GM19193 (cell line): Measurements from ENCODE around the gene DNAAF1.
A peak's percentile ranks its signal among the peaks of the same experiment; 100 is the strongest.

Experiments
- POLR2A ChIP-seq: IDR thresholded peaks from 4 replicates; pipeline ENCODE4 v1.6.1; 2011; ENCODE audit not compliant: insufficient read depth, insufficient read length; ENCODE audit errors: extremely low read depth

The DNAAF1 gene

DNA sequence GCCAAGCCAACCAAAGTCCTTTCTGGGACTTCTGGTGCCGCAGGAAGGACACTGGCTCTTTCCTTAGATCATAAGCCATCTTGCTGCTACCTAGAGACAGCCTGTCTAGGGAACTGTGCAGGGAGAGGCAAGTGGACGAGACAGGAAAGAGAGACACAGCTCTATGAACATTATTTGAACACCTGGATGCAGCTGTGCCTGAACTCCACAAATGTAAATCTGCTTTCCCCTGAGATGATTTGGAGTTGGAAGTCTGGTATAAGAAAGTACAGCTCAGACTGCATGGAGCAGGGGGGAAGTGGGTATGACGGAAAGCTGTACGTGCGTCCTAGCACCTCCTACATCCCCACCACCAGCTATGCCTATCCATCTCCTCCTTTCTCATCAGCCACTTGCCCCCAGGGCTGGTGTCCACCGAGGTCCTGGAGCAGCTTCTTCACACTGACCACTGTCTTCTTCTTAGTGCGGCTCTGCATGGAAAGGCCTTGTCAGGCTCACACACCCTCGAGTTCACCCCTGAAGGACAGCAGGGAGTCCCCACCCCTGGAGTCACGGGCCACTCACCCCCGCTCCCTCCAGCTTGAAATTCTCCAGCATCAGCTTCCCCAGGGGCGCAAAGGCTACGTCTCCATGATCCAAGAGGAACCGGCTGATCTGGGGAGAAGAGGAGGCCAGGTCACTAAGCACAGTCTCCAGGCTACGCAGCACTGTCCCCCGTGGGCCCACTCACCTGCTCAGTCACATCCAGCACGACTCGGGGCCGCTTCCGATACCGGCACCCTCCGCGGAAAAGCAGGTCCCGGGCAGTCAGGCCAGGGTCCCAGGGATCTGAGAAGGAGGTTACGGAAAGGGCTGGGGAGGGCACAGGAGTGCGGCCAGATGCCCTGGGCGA is 37.8 kb downstream of the DNAAF1 start:
- TF ChIP-seq POLR2A, result no peak

- TF ChIP-seq POLR2A, result no peak
Observed at GRCh38 chr16:84183572-84183875, 38.4 kb downstream of the DNAAF1 start.

DNA sequence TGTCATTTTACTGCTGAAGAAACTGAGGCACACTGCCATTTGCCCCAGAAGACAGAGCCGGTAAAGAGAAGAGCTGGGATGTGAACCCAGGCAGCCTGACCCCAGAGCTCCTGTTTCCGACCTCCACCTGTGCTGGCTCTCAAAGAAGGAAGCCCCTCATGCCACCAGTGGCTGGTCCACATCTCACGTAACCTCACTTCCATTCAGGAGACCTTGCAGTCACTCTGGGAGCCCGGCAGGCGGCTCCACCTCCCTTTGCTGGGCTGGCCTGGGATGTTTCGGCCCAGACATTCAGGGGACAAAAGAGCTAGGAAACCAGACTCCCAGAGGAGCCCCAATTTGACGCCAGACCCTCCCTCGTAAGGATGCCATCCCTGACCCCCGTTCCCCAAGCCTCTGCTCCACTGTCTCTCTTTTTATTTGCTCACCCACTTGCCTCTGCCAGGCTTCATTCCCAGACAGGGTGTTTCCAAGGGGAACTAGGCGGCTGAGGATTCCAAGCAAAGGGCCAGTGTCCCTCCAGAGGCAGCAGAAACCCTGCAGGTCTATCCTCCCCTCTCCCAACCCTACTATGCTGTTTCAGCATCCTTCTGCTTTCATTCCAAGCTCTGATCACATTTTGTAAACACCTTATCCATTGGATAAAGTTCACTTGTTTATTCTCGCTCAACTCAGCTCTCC is 38.9 kb downstream of the DNAAF1 start:
- TF ChIP-seq POLR2A, result no peak

DNA sequence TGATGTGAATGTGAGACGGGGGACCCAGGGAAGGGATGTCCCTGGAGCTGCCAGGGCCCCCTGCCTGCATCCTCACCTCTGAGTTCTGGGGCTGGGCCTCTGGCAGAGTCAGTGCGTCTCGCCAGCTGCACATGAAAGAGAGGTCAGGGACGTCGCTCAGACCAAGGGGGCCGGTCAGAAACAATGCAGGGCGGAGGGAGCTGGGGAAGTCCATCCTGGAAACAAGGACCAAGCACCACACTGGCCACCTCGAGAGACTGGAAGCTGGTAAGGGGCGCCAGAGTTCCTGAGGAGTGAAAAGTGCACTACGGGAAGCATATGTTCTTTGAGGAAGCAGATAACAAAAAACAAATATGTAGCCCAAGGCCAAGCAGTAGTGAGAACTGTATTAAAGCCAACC is 39.7 kb downstream of the DNAAF1 start:
- no peak for TF ChIP-seq POLR2A

DNA sequence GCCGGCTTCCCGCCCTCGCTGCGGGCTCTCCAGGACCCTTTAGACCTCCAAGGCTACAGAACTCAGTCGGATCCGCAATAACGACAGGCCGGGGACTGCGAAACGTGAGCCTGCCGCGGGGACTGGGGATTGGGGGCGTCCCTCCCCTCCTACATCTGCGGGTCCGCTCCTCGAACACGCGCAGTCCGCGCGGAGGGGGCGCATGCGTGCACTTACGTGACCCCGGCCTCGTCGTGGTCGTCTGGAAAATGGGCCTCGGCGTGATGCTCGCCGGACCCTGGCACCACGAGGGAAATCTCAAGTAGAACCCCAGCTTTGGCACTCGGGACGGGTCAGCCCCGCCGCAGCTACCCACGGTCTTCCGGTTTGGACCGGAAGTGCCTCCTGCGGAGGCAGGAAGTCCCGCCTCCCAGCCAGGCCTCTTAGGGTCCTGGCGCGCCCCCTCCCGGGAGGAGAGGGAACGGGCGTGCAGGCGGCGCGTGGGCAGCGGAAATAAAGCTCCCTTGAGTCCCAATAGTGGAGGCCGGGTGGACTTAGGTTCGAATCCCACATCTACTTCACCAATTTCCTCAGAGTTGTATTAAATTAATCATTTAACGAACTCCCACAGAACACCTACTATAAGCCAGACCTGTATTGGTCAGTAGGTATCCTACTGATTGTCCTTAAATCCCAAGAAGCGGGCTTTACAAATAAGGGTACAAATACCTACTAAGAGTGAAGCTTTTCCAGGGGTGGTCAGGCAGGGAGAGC is 41.8 kb downstream of the DNAAF1 start, which contains the start of gene TAF1C:
TSS of gene TAF1C (minus strand) at position 373 of the 753 bp plus-strand sequence. CDS start 2,069 bp downstream, outside the sequence.
- peak; percentile 86 for TF ChIP-seq POLR2A

DNA sequence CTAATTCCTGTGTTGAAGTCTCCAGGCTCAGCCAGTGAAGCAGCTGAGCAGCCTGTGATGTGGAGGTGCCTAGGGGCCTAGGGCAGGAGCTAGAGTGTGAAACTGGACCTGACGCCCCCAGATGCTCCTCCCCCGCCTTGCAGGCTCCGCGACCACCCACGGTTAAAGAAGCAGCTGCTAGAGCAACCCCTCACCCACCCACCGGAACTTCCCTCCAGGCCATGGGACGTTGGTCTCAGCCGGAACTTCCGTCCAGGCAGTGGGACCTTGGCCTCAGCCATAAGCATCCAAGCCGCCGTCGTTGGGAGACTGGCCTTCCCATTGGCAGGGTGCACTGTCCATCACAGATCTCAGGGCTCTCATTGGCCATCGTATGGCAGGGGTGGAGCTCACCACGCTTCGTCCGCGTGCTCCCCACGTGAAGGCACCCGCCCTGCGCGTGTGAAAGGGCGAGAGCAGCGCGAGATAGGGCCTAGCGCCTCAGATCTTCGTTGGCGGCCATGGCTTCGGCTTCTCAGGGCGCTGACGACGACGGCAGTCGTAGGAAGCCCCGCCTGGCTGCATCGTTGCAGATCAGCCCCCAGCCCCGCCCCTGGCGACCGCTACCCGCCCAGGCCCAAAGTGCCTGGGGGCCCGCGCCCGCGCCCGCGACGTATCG is 45.8 kb downstream of the DNAAF1 start, which contains the start of gene ADAD2:
TSS of gene ADAD2 (plus strand) at position 427 of the 658 bp plus-strand sequence. CDS start at position 501, 74 bp downstream.
- TF ChIP-seq POLR2A, result no peak

DNA sequence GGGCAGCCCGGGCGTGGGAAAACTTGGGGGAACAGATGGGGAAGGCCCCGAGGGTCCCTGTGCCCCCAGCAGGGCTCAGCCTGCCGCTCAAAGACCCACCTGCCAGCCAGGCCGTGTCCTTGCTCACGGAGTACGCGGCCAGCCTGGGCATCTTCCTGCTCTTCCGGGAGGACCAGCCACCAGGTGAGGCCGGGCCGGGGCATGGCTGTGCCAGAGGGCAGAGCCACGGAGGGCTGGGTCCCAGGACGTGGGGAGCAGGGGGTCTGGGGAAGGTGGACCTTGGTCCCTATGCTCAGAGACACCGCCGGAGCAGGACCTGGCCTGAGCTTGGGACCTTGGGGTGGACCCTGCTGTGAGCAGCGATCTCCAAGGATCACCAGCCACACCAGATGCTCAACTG is 46.4 kb downstream of the DNAAF1 start:
- TF ChIP-seq POLR2A, result no peak

DNA sequence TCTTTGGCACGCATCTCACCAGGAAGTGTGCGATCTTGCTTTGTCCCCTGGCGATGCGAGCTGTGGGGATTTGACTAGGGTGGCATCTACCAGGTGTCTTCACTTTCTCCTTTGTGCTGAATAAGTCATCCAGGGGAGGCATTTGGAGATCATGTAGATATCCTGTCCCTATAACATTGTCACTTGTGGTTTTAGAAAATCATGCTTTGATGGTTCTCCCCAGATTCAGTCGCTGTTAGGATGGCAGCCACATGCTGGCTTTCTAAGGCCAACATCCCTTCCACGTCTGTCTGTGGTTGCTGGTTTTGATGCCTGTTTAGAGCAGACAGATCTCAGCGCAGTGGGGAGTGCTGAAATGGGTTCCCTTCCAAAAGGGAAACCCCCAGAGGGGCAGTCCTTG is 48.4 kb downstream of the DNAAF1 start:
- no peak for TF ChIP-seq POLR2A

DNA sequence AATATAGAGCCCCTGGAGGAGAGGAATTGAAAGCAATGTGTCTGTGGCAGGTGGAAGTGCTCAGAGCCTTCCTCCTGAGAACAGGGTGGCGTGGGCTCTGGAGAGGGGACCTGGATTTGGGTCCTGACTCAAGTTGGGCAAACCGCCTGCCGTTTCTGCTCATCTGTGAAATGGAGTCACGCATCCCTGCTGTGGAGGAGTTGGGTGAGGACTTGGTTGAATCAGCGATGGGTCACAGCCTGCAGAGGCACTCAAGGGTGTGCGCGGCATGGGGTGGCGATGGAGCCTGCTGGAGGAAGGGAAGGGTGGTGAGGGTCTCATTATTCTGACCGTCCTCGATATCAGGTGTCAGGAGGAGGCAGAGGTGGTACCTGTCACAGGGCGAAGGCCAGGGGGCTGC is 48.9 kb downstream of the DNAAF1 start:
- TF ChIP-seq POLR2A, result no peak

DNA sequence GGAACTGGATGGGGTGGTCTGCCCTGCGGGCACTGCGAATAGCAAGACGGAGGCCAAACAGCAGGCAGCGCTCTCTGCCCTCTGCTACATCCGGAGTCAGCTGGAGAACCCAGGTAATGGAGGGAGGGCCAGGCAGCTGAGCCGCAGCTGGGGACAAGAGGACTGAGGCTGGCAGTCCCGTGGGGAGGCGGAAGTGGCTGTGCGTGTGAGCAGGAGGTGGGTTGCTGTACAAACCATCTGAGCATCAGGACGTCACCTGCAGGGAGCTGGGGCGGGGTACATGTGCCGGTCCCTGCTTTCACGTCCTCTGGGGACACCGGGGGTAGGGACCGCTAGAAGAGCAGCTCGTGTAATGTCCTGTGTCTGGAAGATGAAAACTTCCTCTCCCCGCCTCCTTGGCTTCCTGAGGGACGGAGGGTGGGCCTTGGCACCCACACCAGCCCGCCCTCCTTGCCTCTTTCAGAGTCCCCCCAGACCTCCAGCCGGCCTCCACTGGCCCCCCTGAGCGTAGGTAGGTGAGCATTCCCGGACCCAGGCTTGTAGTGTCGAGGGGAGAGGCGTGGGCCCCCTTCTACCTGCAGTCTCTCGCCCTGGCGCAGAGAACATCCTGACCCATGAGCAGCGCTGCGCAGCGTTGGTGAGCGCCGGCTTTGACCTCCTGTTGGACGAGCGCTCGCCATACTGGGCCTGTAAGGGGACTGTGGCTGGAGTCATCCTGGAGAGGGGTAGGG is 49.5 kb downstream of the DNAAF1 start:
- TF ChIP-seq POLR2A, result no peak

DNA sequence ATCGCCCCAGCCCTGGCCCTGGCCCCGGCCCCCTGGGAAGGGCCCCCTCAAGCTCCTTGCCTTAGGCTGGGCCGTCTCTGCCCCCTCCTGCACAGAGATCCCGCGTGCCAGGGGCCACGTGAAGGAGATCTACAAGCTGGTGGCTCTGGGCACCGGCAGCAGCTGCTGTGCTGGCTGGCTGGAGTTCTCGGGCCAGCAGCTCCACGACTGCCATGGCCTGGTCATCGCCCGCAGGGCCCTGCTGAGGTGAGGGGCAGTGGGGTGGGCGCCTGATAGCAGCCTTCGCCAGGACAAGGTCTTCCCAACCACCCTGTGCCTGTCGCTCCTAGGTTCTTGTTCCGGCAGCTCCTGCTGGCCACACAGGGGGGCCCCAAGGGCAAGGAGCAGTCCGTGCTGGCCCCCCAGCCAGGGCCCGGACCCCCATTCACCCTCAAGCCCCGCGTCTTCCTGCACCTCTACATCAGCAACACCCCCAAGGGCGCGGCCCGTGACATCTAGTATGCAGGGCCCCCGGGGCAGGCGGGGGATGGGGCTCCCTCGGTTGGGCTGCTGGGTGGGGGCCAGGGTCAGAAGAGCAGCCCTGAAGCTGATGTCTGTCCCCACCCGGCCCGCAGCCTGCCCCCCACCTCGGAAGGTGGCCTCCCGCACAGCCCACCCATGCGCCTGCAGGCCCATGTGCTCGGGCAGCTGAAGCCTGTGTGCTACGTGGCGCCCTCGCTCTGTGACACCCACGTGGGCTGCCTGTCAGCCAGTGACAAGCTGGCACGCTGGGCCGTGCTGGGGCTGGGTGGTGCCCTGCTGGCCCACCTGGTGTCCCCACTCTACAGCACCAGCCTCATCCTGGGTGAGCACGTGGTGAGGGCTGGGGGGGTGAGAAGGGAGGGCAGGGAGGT is 50.3 kb downstream of the DNAAF1 start:
- TF ChIP-seq POLR2A, result no peak

- no peak for TF ChIP-seq POLR2A
Observed at GRCh38 chr16:84196101-84196500, 51.0 kb downstream of the DNAAF1 start.

DNA sequence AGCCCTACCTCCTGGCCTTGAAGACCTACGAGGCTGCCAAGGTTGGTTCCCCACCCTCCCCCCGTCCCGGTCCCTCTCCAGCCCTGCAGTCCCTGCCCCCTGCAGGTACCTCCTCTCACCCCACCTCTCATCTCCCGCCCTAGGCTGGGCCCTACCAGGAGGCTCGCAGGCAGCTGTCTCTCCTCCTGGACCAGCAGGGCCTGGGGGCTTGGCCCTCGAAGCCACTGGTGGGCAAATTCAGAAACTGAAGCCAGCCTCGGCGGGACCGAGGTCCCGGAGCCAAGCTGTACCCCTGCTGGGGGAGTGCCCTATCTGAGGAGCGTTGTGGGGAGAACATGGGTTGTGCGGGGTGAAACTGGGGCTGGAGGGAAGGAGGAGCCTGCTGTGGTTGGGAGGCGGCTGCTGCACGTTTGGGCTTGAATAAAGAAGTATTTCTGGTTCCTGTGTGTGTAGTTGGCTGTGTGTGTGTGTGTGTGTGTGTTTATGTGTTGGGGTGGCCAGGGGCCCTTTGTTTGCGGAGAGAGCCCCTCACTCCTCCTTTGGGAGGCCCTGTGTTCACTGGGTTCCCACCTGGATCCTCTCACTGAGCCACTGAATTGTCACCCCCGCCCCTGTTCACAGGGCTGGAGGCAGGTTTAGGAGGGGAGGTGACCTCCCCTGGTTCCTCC is 51.8 kb downstream of the DNAAF1 start:
- TF ChIP-seq POLR2A, result no peak
